NCI-H82 (cell line): ENCODE data around the gene RAP1A.
"Not testable (repeated sequence)": the region's sequence is repeated elsewhere in the genome, so short reads cannot be mapped to it uniquely, and the experiment has no call there.

Experiments
- DNase-seq: peaks from one replicate; lab custom pipeline; 2025; lab: John Stamatoyannopoulos, UW

RAP1A gene

GRCh38 chr1:111598544-111598943 lies 21.0 kb upstream of the RAP1A start:
- no peak for DNase-seq

GRCh38 chr1:111599781-111600693 lies 19.6 kb upstream of the RAP1A start:
- DNase-seq, result no peak

GRCh38 chr1:111600886-111601386 lies 18.7 kb upstream of the RAP1A start:
- DNase-seq, result no peak

- DNase-seq, result no peak
Measured at GRCh38 chr1:111602302-111602701, 17.3 kb upstream of the RAP1A start.

- DNase-seq, result no peak
Measured at GRCh38 chr1:111602974-111603373, 16.6 kb upstream of the RAP1A start.

- DNase-seq, result no peak
Measured at GRCh38 chr1:111603979-111604378, 15.6 kb upstream of the RAP1A start.

GRCh38 chr1:111604931-111605330 lies 14.7 kb upstream of the RAP1A start:
- DNase-seq, result no peak

GRCh38 chr1:111605576-111605975 lies 14.0 kb upstream of the RAP1A start:
- DNase-seq, result no peak

- DNase-seq, result peak; percentile 37
Measured at GRCh38 chr1:111606457-111607215, 13.0 kb upstream of the RAP1A start.

- not testable (repeated sequence) for DNase-seq
Measured at GRCh38 chr1:111608528-111608927, 11.1 kb upstream of the RAP1A start.

- DNase-seq, result no peak
Measured at GRCh38 chr1:111611986-111612385, 7.6 kb upstream of the RAP1A start.

- no peak for DNase-seq
Measured at GRCh38 chr1:111615870-111616715, 3.5 kb upstream of the RAP1A start.

- no peak for DNase-seq
Measured at GRCh38 chr1:111618081-111618480, 1.5 kb upstream of the RAP1A start.

GRCh38 chr1:111618961-111619634 lies 491 bp upstream of the RAP1A start:
- DNase-seq, result no peak

GRCh38 chr1:111620441-111620971 lies 917 bp downstream of the RAP1A start:
- peak; percentile 84 for DNase-seq

GRCh38 chr1:111621050-111621449 lies 1.5 kb downstream of the RAP1A start:
- DNase-seq, result no peak

- DNase-seq, result no peak
Measured at GRCh38 chr1:111622166-111622565, 2.6 kb downstream of the RAP1A start.

GRCh38 chr1:111624382-111624781 lies 4.8 kb downstream of the RAP1A start:
- no peak for DNase-seq

GRCh38 chr1:111625276-111625675 lies 5.7 kb downstream of the RAP1A start:
- no peak for DNase-seq

GRCh38 chr1:111628153-111628552 lies 8.6 kb downstream of the RAP1A start:
- DNase-seq, result no peak
